Measurements from ENCODE around the gene PARD3.
"Not testable (repeated sequence)": the region's sequence is repeated elsewhere in the genome, so short reads cannot be mapped to it uniquely, and the experiment has no call there.

Gene PARD3

DNA sequence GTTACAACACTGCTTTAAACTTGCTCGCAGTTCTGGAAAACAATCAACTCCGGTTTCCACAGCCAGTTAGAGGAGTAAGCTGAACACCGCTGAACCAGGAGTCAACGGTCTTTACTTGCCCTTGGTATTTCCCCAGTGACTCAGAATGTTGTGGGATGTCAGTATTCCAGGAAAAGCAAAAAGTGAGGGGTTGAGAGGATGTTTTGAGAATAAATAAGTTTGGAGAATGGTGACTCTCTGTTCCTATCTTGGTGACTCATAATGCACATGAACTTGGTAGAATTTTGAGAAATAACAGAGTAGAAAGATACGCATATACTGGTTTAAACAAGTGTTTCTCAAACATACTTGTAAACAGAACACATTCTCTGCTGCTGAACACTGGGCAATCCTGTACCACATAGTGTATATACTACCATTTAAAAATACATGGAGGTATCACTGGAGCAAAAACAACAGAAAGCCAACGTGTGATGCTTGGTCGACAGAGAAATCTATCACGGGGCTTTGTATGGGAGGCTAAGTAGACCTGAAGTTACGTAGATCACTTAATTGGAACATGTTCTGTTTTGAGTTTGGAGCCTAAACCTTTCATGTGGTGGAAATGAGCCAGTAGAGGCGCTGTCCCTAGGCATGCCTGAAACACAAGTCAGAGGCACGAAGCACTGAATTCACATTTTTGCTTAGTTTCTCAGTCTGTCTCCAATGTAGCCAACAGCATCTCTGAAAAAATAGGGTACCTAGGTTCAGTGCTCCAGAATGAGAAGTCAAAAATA lies 534.3 kb downstream of the PARD3 start:
- H3K27me3 Mint-ChIP-seq = peaks cover 1% of the 10 kb centered on the region
- no peaks in the 10 kb centered on the region for H3K9me3 Mint-ChIP-seq
- no peak overlapping the region for H3K4me3 Mint-ChIP-seq
- H3K4me1 Mint-ChIP-seq = no peaks in the 10 kb centered on the region
- no peak overlapping the region for H3K27ac Mint-ChIP-seq
- H3K36me3 Mint-ChIP-seq = no peaks in the 10 kb centered on the region

DNA sequence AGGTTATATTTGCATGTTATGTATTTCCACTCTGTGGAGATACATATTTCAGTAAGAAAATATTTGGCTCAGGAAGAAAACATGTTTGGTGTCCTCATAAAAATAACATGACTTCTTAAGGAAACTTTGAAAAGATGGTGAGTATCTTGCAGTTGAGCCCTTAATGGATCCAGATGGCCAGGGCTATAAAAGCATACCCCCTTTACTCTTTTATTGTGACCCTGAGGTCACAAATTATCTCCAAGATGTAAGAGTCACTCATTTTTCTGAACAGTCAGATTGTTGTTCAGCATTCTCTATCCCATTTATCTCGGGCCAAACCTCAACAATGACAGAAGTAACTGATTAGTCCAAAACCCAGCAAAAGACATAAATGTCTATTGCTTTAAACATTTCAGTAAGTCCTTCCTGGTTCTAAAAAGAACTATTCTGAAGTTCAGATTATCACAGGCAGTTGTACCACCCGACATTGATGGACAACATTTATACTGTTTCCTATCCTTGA lies 539.4 kb downstream of the PARD3 start:
- Mint-ChIP-seq H3K4me1 (no peaks in the 10 kb centered on the region), H3K27ac (no peak overlapping the region), H3K36me3 (no peaks in the 10 kb centered on the region), H3K9me3 (no peaks in the 10 kb centered on the region), H3K4me3 (no peak overlapping the region), H3K27me3 (peaks cover 1% of the 10 kb centered on the region)

DNA sequence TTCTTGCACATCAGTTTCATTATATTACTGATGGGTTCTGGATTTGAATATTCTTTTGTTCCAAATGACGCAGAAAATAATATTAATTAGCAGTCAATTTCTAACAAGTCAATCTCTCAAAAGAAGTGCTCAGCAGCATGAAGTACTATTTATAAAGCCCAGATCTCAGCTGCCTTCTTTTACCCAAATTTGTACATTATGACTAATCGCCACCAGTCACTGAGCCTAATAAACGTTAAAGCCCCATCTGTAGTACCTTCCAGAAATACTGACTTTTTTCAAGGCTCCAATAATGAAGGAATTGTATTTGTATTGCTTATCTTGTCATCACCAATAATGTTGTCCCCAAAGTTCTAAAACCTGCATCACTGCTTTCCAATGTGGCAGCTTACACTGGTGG lies 540.2 kb downstream of the PARD3 start:
- no peaks in the 10 kb centered on the region for H3K36me3 Mint-ChIP-seq

DNA sequence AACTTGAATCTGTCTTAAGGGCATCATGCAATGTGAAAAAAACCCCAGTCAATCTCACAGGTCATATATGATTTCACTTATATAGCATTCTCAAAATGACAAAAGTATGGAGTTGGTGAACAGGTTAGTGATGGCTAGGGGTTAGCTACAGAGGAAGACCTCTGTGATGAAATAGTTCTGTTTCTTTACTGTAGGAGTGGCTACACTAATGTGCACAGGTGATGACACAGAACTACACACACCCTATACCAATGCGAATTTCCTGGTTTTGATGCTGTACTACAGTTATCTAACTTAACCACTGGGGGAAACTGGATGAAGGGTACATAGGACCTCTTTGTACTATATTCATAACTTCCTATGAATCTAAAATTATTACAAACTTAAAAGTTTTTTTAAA lies 541.8 kb downstream of the PARD3 start:
- no peak overlapping the region for H3K4me3 Mint-ChIP-seq
- no peaks in the 10 kb centered on the region for H3K36me3 Mint-ChIP-seq
- no peaks in the 10 kb centered on the region for H3K9me3 Mint-ChIP-seq
- no peak overlapping the region for H3K27ac Mint-ChIP-seq
- H3K4me1 Mint-ChIP-seq = no peaks in the 10 kb centered on the region
- H3K27me3 Mint-ChIP-seq = peaks cover 1% of the 10 kb centered on the region

More for the DNA sequence above, 540.2 kb downstream of the PARD3 start:
- no peak overlapping the region for H3K4me3 Mint-ChIP-seq
- H3K27me3 Mint-ChIP-seq = peaks cover 1% of the 10 kb centered on the region
- H3K4me1 Mint-ChIP-seq = no peaks in the 10 kb centered on the region
- no peaks in the 10 kb centered on the region for H3K9me3 Mint-ChIP-seq
- H3K27ac Mint-ChIP-seq = no peak overlapping the region

DNA sequence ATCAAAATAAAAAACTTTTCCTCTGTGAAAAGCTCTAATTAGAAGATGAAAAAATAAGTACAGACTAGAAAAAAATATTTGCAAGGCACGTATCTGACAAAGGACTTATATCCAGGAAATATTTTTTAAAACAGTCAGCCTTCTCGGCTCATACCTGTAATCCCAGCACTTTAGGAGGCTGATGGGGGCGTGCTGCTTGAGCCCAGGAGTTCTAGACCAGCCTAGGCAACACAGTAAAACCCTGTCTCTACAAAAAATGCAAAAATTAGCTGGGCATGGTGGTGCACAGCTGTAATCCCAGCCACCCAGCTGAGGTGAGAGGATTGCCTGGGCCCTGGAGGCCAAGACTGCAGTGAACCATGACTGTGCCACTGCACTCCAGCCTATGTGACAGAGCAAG lies 542.8 kb downstream of the PARD3 start:
- Mint-ChIP-seq H3K27me3 (no peaks in the 10 kb centered on the region), H3K4me1 (no peaks in the 10 kb centered on the region), H3K4me3 (no peak overlapping the region), H3K9me3 (peaks cover 6% of the 10 kb centered on the region), H3K36me3 (no peaks in the 10 kb centered on the region), H3K27ac (no peak overlapping the region)

DNA sequence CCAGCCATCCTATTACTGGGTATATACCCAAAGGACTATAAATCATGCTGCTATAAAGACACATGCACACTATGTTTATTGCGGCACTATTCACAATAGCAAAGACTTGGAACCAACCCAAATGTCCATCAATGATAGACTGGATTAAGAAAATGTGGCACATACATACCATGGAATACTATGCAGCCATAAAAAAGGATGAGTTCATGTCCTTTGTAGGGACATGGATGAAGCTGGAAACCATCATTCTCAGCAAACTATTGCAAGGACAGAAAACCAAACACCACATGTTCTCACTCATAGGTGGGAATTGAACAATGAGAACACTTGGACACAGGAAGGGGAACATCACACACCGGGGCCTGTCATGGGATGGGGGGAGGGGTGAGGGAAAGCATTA lies 546.7 kb downstream of the PARD3 start:
- H3K27me3 Mint-ChIP-seq, H3K36me3 Mint-ChIP-seq, H3K4me3 Mint-ChIP-seq, H3K4me1 Mint-ChIP-seq, H3K27ac Mint-ChIP-seq, H3K9me3 Mint-ChIP-seq: not testable (repeated sequence)

DNA sequence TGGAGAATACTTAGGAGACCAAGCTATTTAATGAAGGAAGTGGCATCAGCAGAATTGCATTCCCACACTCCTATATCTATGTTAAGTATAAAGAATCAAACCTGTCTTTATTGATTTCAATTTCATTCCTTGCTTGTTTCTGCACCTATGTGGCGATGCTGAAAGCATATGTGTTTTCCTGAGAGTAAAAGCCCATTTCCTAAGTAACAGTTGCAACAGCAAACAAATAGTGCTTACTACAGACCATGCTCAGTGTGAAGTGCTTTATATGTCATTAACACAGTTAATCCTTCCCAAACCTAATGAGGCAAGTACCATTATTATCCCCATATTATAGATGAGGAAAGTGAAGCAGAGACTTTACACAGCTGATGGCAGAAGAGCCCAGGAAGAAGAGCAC lies 552.1 kb downstream of the PARD3 start:
- H3K9me3 Mint-ChIP-seq = peaks cover 5% of the 10 kb centered on the region
- no peak overlapping the region for H3K4me3 Mint-ChIP-seq
- H3K27me3 Mint-ChIP-seq = no peaks in the 10 kb centered on the region
- H3K4me1 Mint-ChIP-seq = no peaks in the 10 kb centered on the region
- H3K36me3 Mint-ChIP-seq = no peaks in the 10 kb centered on the region
- no peak overlapping the region for H3K27ac Mint-ChIP-seq

DNA sequence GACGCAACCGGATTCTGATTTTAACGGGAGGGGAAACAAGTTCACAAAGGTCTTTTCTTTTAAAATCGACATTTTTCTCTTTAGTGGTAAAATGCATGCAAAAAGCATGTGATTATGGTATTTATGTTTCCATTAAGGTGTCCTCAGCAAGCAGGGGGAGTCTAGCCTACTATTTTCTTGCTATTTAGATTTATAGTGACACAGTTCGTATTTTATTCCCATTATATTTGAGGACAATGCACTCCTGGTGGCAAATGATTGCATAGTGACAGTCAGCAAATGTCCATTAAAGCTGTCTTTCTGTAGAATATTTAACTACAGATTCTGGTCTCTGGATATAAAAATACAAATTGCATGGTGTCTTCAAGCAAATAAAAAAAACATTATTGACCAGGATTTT lies 554.2 kb downstream of the PARD3 start:
- Mint-ChIP-seq H3K9me3 (no peaks in the 10 kb centered on the region), H3K27me3 (no peaks in the 10 kb centered on the region), H3K4me3 (no peak overlapping the region), H3K27ac (no peak overlapping the region), H3K36me3 (no peaks in the 10 kb centered on the region), H3K4me1 (no peaks in the 10 kb centered on the region)

DNA sequence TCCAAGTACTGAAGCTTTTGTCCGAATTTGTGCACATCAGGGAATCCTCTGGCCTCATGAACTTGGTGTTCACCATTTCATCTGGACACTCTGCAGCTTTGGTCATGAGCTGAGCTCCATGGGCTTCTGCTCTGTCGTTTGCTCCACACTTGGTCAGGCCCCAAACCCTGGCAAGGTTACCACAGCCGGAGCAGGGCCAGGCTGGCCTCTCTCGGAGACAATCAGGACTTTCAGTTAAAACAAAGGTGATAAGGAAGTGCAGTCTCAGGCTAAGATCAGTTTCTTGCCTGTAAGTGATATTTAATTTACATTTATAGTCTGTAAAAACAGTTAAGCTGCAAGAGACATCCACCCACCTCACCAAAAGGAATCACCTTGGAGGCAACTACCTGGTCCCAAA lies 558.9 kb downstream of the PARD3 start:
- Mint-ChIP-seq H3K9me3 (no peaks in the 10 kb centered on the region), H3K36me3 (no peaks in the 10 kb centered on the region), H3K4me3 (no peak overlapping the region), H3K4me1 (peaks cover 6% of the 10 kb centered on the region), H3K27me3 (no peaks in the 10 kb centered on the region), H3K27ac (no peak overlapping the region)

DNA sequence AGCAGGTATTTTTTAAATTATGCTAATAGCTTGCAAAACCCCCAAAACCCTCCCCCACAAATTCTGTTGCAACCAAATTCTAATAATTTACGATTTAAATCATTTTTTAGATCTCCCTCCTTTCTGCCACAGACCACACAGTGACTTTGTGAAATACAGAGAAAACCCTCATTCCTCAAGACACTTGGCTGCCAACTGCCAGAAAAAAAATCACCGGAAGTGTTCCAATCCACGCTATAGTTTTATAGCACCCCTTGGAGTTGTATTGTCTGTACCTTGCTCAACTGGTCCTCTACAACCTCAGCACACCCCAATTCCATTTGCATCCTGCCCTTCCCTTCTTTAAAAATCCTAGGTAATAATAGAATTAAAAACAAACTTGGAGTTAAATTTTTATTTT lies 560.1 kb downstream of the PARD3 start:
- Mint-ChIP-seq H3K9me3 (no peaks in the 10 kb centered on the region), H3K4me1 (peaks cover 9% of the 10 kb centered on the region), H3K27me3 (no peaks in the 10 kb centered on the region), H3K36me3 (no peaks in the 10 kb centered on the region), H3K27ac (no peak overlapping the region), H3K4me3 (no peak overlapping the region)

DNA sequence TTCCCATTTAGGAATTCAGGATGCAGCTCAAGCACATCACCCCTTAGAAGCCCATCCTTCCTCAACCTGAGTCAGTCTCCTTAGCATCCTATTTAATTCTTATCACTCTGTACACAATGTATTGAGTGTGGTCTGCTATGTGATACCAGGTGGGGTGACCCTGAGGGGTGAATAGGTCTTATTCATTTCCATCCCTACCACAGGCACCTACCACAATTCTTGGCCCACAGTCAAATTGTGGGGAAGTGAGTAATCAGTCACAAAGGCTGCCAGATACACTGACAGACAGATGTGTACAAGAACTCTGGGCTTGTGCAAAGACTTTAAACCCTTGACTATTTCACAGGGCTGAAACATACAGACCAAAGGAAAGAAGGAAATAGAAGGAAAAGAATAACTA lies 560.5 kb downstream of the PARD3 start:
- Mint-ChIP-seq H3K27ac (no peak overlapping the region), H3K27me3 (no peaks in the 10 kb centered on the region), H3K9me3 (no peaks in the 10 kb centered on the region), H3K36me3 (no peaks in the 10 kb centered on the region), H3K4me3 (no peak overlapping the region), H3K4me1 (peaks cover 9% of the 10 kb centered on the region)

DNA sequence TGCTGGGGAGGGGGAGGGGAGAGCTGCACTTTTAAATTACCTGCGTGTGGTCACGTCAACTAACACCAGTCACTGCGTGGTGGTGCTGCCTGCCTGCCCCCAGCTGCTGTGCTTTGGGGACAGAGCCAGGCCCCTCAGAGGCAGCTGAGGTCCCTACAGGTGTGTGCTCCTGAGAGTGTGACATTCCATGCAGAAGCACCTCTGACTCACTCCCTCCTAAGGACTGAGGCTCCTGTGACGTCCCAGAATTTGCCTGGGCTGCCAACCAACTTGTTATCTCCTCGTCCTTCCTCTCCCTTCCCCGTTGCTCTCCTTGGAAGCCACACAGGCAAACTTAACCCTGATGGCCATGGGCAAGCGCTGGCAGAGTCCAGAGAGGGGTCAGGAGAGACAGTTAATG lies 563.0 kb downstream of the PARD3 start:
- Mint-ChIP-seq H3K4me1 (peaks cover 9% of the 10 kb centered on the region), H3K9me3 (no peaks in the 10 kb centered on the region), H3K27ac (no peak overlapping the region), H3K4me3 (no peak overlapping the region), H3K36me3 (no peaks in the 10 kb centered on the region), H3K27me3 (no peaks in the 10 kb centered on the region)

DNA sequence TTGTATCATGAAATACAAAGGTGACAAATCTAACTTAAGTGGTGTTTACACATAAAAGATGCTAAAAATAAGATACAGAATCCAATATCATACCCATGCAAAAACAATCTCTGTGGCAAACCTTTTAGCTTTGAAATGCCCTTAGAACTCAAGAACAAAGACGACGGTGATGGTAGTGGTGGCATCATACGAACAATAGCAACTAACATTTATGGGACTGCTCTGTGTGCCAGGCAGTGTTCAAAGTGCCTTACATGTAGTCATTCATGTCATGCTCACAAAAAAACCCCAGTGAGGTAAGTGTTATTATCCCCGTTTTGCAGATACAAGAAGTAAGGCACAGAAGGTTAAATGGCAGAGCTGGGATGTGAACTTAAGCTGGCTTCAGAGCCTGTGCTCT lies 563.9 kb downstream of the PARD3 start:
- H3K4me3 Mint-ChIP-seq = no peak overlapping the region
- no peaks in the 10 kb centered on the region for H3K27me3 Mint-ChIP-seq
- H3K4me1 Mint-ChIP-seq = peaks cover 9% of the 10 kb centered on the region
- H3K36me3 Mint-ChIP-seq = no peaks in the 10 kb centered on the region
- no peak overlapping the region for H3K27ac Mint-ChIP-seq
- no peaks in the 10 kb centered on the region for H3K9me3 Mint-ChIP-seq

DNA sequence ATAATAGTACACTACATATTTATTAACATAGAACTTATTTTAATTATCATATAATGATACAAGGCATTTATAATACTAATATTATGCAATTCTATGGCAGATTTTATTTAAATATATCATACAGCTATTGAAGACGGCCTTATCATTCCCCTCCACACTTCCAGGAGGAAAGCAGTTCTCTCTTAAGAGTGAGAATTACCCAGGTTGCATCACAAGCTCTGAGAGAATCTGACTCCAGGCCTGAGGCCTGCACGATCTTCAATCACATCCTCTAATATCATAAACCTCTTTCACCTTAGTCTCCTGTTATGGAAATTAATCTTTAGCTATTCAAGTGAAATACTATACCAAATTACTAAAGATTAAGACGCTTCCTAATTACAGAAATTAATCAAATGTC lies 564.4 kb downstream of the PARD3 start:
- Mint-ChIP-seq H3K27ac (no peak overlapping the region), H3K4me3 (no peak overlapping the region), H3K27me3 (no peaks in the 10 kb centered on the region), H3K36me3 (no peaks in the 10 kb centered on the region), H3K4me1 (peaks cover 9% of the 10 kb centered on the region), H3K9me3 (no peaks in the 10 kb centered on the region)

DNA sequence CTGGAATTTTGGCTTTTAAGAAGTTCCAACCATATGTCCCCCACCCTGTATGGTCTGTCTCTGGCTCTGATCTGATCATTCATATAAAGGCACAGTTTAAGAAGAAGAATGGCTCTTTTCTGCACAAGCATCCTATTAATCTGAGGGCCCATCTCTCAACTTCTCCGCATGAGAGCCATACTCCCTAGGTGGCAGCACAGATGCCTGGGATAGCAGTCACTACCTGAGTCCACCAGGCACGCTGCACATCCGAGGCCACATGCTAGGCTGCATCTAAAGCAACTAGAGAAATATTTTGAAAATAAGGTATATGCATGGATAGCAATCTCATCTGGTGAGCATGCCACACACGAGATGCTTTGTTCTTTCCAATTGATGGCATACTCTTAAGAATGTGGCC lies 565.5 kb downstream of the PARD3 start:
- Mint-ChIP-seq H3K4me1 (peaks cover 9% of the 10 kb centered on the region), H3K4me3 (no peak overlapping the region), H3K27ac (no peak overlapping the region), H3K9me3 (no peaks in the 10 kb centered on the region), H3K36me3 (no peaks in the 10 kb centered on the region), H3K27me3 (no peaks in the 10 kb centered on the region)

DNA sequence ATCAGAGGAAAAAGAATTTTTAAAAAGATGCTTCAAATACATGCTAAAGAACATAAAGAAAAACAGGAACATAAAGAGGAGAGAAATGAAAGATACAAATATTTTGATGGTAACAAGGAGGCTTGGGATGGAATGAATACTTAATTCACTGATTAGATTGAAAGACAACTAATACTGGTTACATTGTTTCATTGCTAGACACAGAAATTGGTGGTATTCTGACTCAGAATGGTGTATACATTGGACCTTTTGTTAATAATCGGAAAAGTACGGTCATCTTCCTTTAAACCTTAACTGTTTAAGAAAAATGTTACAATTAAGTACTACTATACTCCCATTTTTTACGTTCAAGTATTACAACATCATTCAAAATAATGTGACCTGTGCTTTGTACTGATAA lies 567.5 kb downstream of the PARD3 start:
- Mint-ChIP-seq H3K4me1 (peaks cover 9% of the 10 kb centered on the region), H3K27me3 (no peaks in the 10 kb centered on the region), H3K27ac (no peak overlapping the region), H3K36me3 (no peaks in the 10 kb centered on the region), H3K4me3 (no peak overlapping the region), H3K9me3 (no peaks in the 10 kb centered on the region)
